AG04450 (cell line): ENCODE data around the gene COL5A3. TPM values are rescaled to one million over a fixed set of nuclear protein-coding genes. Genes with fewer than 3 reads are reported as not detected.

Experiments
- CTCF ChIA-PET: fragments of 300-600, 350-600 bp; formaldehyde crosslinking; extraction: SDS; loops from one replicate; lab custom pipeline; 2022; ENCODE audit warnings: antibody characterized with exemption, inconsistent platforms; lab: Charles Lee
- POLR2A ChIA-PET: fragments of 350-600 bp; formaldehyde crosslinking; extraction: SDS; loops from one replicate; lab custom pipeline; 2021; ENCODE audit warnings: antibody characterized with exemption, inconsistent platforms; lab: Yijun Ruan, JAX
- DNase-seq: peaks from one replicate; pipeline ENCODE4 v3.0.0-alpha.2; 2011; ENCODE audit warnings: low read depth, low spot score
- H3K27ac ChIP-seq: one replicate; pipeline ENCODE4 v1.5.1; 2012; ENCODE audit warnings: low read depth, low read length, control low read depth
- H3K27me3 ChIP-seq: one replicate; pipeline ENCODE4 v1.6.0; 2012; ENCODE audit warnings: low read length; ENCODE audit not compliant: control insufficient read depth, insufficient read depth
- H3K4me3 ChIP-seq: 2 replicates; pipeline ENCODE4 v1.5.1; 2011; ENCODE audit warnings: mild to moderate bottlenecking, low read depth, low read length, control low read depth
- H3K9me3 ChIP-seq: 2 replicates; pipeline ENCODE4 v1.5.1; 2012; ENCODE audit warnings: low read length; ENCODE audit not compliant: control insufficient read depth, insufficient read depth
- CTCF ChIP-seq: IDR thresholded peaks from 2 replicates; pipeline ENCODE4 v1.5.1; 2011; ENCODE audit warnings: low read depth, low read length, control low read depth, inconsistent platforms
- polyA plus RNA-seq: library from polyadenylated mRNA; depleted of rRNA; stranded (reverse); fragments of >200 nt; gene quantifications from 2 replicates; pipeline ENCODE4 v1.2.3, GENCODE V29; 2011

Gene COL5A3
- polyA plus RNA-seq, 1 experiment, result 1.6 TPM

- TF ChIP-seq CTCF, result no peak
- DNase-seq, result no peak
- Histone ChIP-seq H3K9me3 (peaks cover 48% of the 10 kb centered on the region), H3K27me3 (peaks cover 9% of the 10 kb centered on the region), H3K4me3 (no peak overlapping the region), H3K27ac (no peak overlapping the region)
- CTCF ChIA-PET, result interaction anchor here (1.0 kb wide), 1 partner anchor 16 kb away, joined by 4 read pairs; no protein-coding TSS in a partner anchor
- POLR2A ChIA-PET, result no interaction called here
These were observed 33.1 kb upstream of the COL5A3 start for GRCh38 chr19:10043286-10043927.

- DNase-seq, result no peak
- no peak overlapping the region for H3K4me3 ChIP-seq
- no peak overlapping the region for H3K27ac ChIP-seq
- H3K9me3 ChIP-seq, result peaks cover 18% of the 10 kb centered on the region
- peaks cover 38% of the 10 kb centered on the region for H3K27me3 ChIP-seq
- POLR2A ChIA-PET, result no interaction called here
- no peak for TF ChIP-seq CTCF
- CTCF ChIA-PET, result interaction anchor here (2.3 kb wide), 1 partner anchor 10 kb away, joined by 8 read pairs; no protein-coding TSS in a partner anchor
These were observed 27.5 kb upstream of the COL5A3 start for GRCh38 chr19:10037809-10038208.

- no peak for TF ChIP-seq CTCF
- POLR2A ChIA-PET, result no interaction called here
- CTCF ChIA-PET, result interaction anchor here (2.3 kb wide), 1 partner anchor 10 kb away, joined by 8 read pairs; no protein-coding TSS in a partner anchor
These were observed 27.1 kb upstream of the COL5A3 start for GRCh38 chr19:10037367-10037766.

GRCh38 chr19:10036601-10037071 is 26.3 kb upstream of the COL5A3 start:
- Histone ChIP-seq H3K9me3 (peaks cover 6% of the 10 kb centered on the region), H3K27ac (no peak overlapping the region), H3K4me3 (no peak overlapping the region), H3K27me3 (peaks cover 42% of the 10 kb centered on the region)
- no peak for TF ChIP-seq CTCF
- ChIA-PET CTCF (interaction anchor here (2.3 kb wide), 1 partner anchor 9 kb away, joined by 8 read pairs; no protein-coding TSS in a partner anchor), POLR2A (no interaction called here)
- DNase-seq, result no peak

More at GRCh38 chr19:10037367-10037766, 27.1 kb upstream of the COL5A3 start:
- H3K27ac ChIP-seq, result no peak overlapping the region
- no peak for DNase-seq
- H3K27me3 ChIP-seq, result peaks cover 38% of the 10 kb centered on the region
- no peak overlapping the region for H3K4me3 ChIP-seq
- peaks cover 13% of the 10 kb centered on the region for H3K9me3 ChIP-seq

GRCh38 chr19:10033614-10034013 is 23.3 kb upstream of the COL5A3 start:
- Histone ChIP-seq H3K27ac (no peak overlapping the region), H3K9me3 (no peaks in the 10 kb centered on the region), H3K27me3 (peaks cover 54% of the 10 kb centered on the region), H3K4me3 (no peak overlapping the region)
- CTCF ChIA-PET, result no interaction called here
- TF ChIP-seq CTCF, result no peak
- POLR2A ChIA-PET, result interaction anchor here (0.5 kb wide), 1 partner anchor 166 kb away, joined by 3 read pairs; no protein-coding TSS in a partner anchor
- no peak for DNase-seq
